NCI-H82 treated with DMSO at 0.1 percent for 48 hours (cell line): ENCODE results near the gene STPG2.

Source experiments
- DNase-seq: peaks from one replicate; lab custom pipeline; 2025; ENCODE audit not compliant: unreplicated experiment; lab: John Stamatoyannopoulos, UW

STPG2 gene

DNA sequence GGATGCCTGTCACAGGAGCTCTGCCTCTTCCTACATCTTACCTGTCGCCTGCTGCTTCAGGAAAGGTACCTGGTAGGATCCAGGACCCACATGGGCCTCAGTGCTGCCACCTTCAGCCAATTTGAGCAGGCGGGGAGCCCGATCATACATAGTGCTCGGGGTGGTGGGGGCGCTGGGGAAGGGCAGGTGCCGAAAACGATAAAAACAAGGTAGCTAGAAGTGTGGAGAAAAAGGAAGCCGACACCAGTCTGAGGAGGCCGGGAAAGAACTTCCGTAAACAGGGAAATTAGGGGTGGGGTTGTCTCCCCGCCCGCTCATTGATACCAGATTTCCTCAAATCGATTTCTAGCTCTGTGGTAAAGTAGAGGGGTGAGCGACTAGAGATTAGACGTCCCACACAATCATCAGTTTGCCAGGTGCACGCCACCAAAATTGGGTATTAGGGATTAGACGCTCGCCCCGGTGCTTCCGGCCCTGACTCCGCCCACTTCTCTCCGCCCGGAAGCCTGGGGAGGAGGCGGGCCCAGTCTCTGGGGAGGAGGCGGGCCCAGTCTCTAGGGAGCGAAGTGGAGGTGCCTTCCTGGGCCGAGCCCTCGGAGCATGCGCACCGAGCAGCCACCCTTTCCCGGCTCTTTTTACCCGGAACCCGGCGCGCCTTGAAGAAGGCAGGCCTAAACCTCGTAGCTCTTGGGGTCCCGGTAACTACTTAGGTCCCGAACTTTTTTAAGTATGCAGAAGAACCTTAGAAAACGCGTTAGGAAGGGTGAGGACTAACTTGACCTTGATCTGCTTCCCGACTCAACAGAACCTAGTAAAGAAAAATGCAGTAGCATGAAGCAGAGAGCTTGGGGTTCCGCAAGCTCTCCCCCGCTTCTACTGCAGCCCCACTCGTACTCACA lies at the start of gene STPG2:
TSS of gene STPG2 (minus strand) at position 476 of the 899 bp plus-strand sequence.
- DNase-seq, result peak; percentile 91

- no peak for DNase-seq
These were observed 42.0 kb upstream of the STPG2 start for GRCh38 chr4:98185279-98185678.

- DNase-seq, result no peak
These were observed 38.5 kb upstream of the STPG2 start for GRCh38 chr4:98181809-98182208.

DNA sequence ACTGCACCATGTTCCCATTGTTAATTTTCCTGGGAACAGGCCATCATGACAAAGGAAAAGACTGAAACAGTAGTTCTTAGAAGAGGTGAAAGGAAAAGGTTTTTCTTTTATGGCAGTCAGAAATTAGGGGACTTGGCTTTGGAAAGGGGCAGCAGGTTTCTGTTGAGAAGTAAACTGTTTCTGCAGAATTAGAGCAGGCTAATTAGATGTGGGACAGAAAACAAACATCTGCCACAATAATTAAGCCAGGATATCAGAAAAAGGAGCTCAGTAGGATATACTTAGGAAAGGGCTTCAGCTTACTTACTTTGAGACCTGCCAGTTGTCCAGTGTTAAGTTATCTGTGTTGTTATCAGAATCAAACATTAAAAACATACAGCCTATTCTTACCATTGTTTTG lies 36.7 kb upstream of the STPG2 start:
- DNase-seq, result peak; percentile 24

- DNase-seq, result no peak
These were observed 33.3 kb upstream of the STPG2 start for GRCh38 chr4:98176531-98176930.

GRCh38 chr4:98170035-98170434 lies 26.8 kb upstream of the STPG2 start:
- no peak for DNase-seq

DNA sequence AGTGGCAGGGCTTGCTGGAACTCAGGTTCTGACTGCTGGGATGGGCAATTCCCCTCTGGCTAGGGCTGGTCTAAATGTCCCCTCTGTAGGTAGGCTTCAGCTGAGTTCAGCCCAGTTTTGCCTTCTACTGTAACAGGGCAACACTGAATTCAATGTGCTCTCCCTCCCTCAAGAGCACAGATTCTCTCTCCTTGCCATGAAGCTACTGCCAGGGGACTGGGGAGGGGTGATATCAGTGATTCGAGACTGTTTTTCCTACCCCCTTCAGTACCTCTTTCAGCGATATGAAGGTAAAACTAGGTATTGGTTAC lies 23.4 kb upstream of the STPG2 start:
- no peak for DNase-seq

- DNase-seq, result no peak
These were observed 22.9 kb upstream of the STPG2 start for GRCh38 chr4:98166025-98166730.

GRCh38 chr4:98162696-98163095 lies 19.4 kb upstream of the STPG2 start:
- no peak for DNase-seq

- DNase-seq, result no peak
These were observed 8.1 kb upstream of the STPG2 start for GRCh38 chr4:98151145-98151924.

DNA sequence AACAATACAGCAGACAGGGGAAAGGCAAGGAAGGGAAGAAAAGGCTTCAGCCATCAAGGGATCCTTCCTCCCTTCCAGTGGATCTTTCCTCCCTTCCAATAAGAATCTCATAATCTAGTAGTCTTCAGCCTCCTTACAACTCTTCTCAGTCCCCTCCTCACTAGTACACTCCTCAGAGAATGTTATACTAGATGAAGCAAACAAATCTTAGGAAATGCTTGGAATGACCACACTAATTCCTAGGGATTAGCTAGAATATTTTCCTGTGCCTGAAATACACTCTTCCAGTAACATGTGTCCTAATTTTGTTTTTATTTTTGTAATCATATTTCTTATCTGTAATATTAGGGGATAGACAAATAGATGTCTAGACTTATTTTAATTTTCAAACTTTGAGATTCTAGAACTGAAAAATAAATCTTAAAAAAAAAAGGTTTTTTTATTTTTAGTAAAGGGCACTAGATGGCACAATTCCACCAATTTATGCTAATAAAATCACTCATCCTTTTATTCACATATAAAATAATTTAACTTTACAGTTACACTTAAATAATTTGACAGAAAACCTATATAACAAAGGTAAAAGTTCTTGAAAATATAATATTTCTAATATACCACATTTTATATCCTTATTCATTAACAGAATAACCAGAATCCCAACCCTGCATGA lies 7.0 kb upstream of the STPG2 start:
- no peak for DNase-seq

DNA sequence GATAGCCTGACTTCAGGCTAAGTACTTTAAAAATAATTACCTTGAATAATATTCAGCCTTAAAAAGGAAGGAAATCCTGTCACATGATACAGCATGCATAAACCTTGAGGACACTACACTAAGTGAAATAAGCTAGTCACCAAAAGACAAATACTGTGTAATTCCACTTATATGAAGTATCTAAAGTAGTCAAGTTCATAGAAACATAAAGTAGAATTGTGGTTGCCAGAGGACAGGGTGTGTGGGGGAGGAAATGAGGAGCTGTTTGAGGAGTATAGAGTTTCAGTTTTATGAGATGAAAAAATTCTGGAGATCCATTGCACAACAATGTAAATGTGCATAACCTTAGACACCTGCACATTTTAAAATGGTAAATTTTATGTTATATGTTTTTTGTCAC lies 5.6 kb upstream of the STPG2 start:
- no peak for DNase-seq

GRCh38 chr4:98126141-98126540 lies 17.1 kb downstream of the STPG2 start:
- no peak for DNase-seq

GRCh38 chr4:98125585-98125984 lies 17.7 kb downstream of the STPG2 start:
- DNase-seq, result no peak

DNA sequence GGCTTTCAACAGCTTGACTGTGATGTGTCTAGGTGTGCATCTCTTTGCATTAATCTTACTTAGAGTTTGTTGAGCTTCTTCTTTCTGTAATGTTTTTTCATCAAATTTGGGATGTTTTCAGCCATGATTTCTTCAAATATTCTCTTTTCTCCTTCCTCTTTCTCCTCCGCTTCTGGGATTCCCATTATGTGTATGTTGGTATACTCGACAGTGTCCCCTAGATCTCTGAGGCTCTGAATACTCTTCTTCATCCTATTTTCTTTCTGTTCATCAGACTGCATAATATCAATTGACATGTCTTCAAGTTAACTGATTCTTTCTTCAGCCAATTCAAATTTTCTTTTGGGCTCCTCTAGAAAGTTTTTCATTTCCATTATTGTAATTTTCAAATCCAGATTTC lies 25.9 kb downstream of the STPG2 start:
- DNase-seq, result no peak

DNA sequence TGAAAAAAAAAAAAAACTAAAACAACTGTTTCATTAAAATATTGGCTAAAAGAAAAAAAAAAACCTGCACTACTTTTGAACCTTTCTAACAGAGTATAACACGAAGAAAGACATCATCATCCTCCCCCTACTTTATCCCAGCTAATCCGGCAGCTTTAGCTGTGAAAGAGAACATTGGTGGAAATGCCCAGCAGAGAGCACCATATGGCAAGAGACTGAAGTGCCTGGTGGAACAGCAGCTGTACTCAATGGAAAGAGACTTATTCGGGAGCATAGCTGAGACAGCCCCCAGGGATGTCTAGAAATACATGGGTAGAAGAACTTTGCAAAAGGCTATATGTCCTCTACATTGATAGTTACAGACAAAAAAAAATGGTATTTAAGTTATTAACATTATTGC lies 30.3 kb downstream of the STPG2 start:
- DNase-seq, result peak; percentile 83

DNA sequence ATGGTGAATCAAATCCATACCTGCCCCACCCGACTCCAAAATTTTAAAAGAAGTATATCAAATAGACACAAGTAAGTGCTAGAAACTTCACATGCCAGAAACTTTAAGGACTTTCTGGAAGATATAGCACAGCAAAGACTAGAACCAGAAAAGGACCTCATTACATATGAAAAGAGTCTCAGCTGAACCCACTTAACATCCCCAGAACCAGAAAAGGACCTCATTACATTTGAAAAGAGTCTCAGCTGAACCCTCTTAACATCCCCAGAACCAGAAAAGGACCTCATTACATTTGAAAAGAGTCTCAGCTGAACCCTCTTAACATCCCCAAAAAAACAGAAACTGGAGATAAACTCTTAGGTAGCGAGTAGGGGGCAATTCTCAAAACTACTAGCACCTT lies 32.3 kb downstream of the STPG2 start:
- no peak for DNase-seq

DNA sequence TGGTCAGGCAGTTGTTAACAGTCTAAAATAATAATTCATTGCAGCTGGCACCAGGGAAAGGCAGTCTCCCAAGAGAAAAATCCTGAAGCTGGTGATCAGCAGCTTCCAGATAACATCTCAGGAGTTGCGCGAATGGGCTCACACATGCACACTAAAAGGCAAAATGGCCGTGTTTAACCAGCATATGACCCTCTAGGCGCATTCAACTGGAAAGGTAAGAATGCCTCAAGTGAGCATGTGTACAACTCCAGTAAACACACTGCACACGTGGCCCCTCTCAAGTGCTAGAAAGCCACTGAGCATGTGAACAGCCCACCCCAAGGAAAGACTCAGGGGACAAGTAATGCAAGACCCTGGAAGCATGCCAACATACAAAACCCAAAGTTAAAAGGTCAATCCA lies 33.1 kb downstream of the STPG2 start:
- DNase-seq, result no peak

DNA sequence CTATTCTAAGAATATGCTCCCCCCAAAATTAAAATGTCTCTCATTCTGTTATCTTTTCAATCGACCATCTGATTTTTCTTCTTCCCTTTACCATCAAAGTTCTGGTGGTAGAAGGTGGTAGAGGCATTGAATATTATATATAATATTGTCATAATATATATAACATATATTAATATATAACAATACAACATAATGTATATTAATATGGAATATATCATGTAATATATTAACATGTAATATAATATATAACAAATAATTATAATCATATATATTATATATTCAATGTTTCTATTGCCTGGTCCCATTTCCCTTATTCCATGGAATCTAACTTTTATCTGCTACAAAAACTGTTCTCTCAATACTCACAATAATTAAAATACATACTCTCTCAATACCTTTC lies 40.6 kb downstream of the STPG2 start:
- no peak for DNase-seq

DNA sequence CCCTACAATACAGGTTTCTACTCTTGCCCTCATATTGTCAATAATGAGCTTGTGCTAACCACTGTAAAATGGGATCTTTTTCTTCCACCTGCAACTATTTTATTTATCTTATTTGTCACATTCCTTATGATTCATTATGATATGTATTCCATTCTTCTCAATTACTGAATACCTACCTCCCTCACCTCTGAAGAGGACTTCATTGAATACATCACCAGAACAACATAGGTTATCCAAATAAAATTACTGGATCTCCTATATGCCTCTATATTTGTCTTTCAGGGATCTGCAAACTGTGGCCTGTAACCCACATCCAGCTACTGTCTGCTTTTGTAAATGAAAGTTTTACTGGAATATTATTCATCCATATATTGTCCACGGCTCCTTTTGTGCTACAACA lies 41.3 kb downstream of the STPG2 start:
- no peak for DNase-seq

- DNase-seq, result no peak
These were observed 44.5 kb downstream of the STPG2 start for GRCh38 chr4:98098764-98099163.
